Mammary epithelial cell (primary cell): ENCODE measurements around the gene MPV17.

Source experiments
- EZH2 ChIP-seq: IDR thresholded peaks from 2 replicates; pipeline ENCODE4 v1.6.1; 2012; ENCODE audit warnings: low read length, inconsistent platforms, borderline replicate concordance
- TF ChIP-seq, protein P1 (sequence below), 2 donors: IDR thresholded peaks in 1 of 2; conservative IDR thresholded peaks in 1 of 2; 2 replicates each; pipeline ENCODE4 v1.5.1; 2011 to 2012; ENCODE audit warnings: inconsistent platforms in 2 of 2, low read length in 2 of 2, mild to moderate bottlenecking in 2 of 2, control low read depth in 1 of 2, low read depth in 1 of 2; ENCODE audit not compliant: insufficient read depth in 1 of 2; ENCODE audit errors: extremely low read depth in 1 of 2

GRCh38 chr2:27290549-27290948 lies 32.3 kb downstream of the MPV17 start:
- TF ChIP-seq, protein P1, sequence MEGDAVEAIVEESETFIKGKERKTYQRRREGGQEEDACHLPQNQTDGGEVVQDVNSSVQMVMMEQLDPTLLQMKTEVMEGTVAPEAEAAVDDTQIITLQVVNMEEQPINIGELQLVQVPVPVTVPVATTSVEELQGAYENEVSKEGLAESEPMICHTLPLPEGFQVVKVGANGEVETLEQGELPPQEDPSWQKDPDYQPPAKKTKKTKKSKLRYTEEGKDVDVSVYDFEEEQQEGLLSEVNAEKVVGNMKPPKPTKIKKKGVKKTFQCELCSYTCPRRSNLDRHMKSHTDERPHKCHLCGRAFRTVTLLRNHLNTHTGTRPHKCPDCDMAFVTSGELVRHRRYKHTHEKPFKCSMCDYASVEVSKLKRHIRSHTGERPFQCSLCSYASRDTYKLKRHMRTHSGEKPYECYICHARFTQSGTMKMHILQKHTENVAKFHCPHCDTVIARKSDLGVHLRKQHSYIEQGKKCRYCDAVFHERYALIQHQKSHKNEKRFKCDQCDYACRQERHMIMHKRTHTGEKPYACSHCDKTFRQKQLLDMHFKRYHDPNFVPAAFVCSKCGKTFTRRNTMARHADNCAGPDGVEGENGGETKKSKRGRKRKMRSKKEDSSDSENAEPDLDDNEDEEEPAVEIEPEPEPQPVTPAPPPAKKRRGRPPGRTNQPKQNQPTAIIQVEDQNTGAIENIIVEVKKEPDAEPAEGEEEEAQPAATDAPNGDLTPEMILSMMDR (conservative IDR thresholded peaks at IDR 0.05 in 1 of 2, IDR thresholded peaks at IDR 0.05 in 1 of 2; ENCODE audit: extremely low read depth in 1 of 2, insufficient read depth in 1 of 2, low read depth in 1 of 2, low read length in 2 of 2) = no peak
- no peak for TF ChIP-seq EZH2
